Epithelial cell of esophagus (primary cell): ENCODE data around the gene HFM1.

Experiments
- DNase-seq: peaks from one replicate; pipeline ENCODE4 v3.0.0; 2010; ENCODE audit warnings: low read depth
- H3K4me3 ChIP-seq: 2 replicates; pipeline ENCODE4 v1.5.1; 2011; ENCODE audit warnings: mild to moderate bottlenecking, low read length, control low read depth
- TF ChIP-seq, protein P1 (sequence below): IDR thresholded peaks from 2 replicates; pipeline ENCODE4 v1.5.1; 2011; ENCODE audit warnings: low read depth, mild to moderate bottlenecking, low read length, control low read depth, inconsistent platforms; ENCODE audit not compliant: insufficient read depth; ENCODE audit errors: missing control alignments

HFM1 gene

DNA sequence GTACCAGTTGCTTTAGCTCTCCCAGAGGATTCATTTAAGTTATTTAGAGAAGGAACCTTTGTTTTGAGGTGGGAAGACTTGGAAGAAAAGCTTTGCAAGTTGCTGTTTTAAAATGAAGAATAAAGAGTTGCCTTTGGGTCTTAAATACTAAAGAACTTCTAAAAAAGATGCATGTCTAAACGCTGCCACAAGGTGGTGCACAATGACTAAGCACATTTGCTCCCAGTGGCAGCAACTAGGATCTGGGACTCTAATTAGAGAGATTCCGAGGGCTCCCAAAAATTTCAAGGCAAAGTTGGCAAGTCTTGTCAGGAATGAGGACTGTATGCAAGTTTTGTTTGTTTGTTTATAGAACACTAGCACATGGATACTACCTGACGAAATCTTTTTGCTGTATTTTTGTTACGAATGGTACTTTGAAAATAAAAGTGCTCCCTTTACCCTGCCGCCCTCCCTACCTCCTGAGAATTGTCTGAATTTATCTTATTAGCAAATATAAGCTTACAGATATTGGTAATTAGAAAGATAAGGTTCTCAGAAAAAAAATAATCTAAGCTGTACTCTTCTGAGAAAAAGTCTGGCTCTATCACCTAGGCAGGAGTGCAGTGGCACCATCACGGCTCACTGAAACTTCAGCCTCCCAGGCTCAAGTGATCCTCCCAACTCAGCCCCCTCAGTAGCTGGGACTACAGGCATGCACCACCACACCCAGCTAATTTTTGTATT is 121.8 kb downstream of the HFM1 start:
- DNase-seq = peak; percentile 76
- TF ChIP-seq, protein P1, sequence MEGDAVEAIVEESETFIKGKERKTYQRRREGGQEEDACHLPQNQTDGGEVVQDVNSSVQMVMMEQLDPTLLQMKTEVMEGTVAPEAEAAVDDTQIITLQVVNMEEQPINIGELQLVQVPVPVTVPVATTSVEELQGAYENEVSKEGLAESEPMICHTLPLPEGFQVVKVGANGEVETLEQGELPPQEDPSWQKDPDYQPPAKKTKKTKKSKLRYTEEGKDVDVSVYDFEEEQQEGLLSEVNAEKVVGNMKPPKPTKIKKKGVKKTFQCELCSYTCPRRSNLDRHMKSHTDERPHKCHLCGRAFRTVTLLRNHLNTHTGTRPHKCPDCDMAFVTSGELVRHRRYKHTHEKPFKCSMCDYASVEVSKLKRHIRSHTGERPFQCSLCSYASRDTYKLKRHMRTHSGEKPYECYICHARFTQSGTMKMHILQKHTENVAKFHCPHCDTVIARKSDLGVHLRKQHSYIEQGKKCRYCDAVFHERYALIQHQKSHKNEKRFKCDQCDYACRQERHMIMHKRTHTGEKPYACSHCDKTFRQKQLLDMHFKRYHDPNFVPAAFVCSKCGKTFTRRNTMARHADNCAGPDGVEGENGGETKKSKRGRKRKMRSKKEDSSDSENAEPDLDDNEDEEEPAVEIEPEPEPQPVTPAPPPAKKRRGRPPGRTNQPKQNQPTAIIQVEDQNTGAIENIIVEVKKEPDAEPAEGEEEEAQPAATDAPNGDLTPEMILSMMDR = peak; percentile 85
- no peak overlapping the region for H3K4me3 ChIP-seq

DNA sequence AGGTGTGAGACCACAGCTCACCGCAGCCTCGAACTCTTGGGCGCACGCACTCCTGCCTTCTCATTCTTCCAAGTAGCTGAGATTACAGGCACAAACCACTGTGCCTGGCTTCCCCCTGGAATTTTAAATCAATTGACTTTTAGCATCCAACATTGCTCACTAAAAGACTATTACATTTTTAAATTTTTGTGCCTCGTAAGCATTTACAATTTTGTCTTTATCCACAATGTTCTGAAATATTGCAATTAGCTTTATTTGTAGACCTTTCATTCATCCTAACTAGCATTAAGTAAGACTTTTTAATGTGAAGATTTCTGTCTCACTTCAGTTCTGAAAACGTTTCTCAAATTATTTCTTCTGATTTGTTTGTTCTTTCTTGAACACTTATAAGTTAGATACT is 122.9 kb downstream of the HFM1 start:
- TF ChIP-seq, protein P1 = no peak
- H3K4me3 ChIP-seq = no peak overlapping the region
- DNase-seq = no peak

DNA sequence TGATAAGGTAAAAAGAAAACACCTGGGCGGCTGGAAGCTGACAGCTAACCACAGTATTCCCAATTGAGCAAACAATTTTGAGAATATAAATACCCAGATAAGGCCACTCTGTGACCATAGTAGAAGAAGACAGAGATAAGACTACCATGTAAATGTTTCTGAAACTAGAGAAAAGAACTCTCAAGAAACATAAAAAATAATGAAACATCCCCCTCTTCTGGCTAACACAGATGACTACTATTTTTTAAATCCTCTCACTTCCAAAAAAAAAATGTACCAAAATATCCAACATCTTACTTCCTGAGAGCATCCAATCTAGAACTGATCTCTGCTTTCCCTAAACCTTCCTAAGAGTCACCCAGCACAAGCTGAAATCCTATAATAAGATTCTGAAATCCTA is 125.9 kb downstream of the HFM1 start:
- no peak overlapping the region for H3K4me3 ChIP-seq
- DNase-seq = peak; percentile 27
- TF ChIP-seq, protein P1 = peak; percentile 14

DNA sequence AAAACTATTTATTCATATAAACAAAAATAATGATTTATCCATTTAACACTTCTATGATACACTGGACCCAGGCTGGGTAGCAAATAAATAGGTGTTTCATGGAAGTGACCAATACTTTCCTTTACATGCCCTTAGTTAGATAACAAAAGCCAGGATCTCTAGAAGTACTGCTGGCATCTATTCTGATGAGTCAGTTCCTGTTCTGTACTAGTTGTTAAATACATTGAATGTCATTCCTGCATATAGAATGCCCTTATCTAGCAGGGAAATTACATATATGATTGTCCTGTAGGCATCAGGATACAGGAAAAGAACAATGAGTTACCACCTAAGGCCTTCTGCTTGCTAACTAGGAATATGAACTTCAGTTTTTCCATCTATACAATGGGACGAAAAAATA is 130.8 kb downstream of the HFM1 start:
- DNase-seq = peak; percentile 26
- H3K4me3 ChIP-seq = no peak overlapping the region
- TF ChIP-seq, protein P1 = no peak

DNA sequence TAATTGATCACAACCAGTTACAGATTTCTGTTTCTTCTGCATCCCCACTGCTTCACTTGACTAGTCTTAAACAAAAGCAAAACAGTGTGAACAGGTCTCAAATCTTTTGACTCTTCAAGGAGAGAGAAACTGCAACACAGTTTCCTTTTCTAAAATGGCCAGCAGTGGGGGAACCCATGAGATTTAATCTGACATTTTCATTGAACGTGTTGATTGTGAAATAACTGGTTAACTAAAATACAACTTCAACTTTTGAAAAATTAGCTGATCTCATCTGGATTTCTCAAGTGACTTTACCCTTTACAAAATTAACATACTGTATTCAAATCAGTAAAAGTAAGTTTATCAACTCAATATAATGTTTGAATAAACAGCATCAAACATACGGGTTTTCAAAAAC is 143.0 kb downstream of the HFM1 start:
- no peak for DNase-seq
- TF ChIP-seq, protein P1 = no peak
- no peak overlapping the region for H3K4me3 ChIP-seq

DNA sequence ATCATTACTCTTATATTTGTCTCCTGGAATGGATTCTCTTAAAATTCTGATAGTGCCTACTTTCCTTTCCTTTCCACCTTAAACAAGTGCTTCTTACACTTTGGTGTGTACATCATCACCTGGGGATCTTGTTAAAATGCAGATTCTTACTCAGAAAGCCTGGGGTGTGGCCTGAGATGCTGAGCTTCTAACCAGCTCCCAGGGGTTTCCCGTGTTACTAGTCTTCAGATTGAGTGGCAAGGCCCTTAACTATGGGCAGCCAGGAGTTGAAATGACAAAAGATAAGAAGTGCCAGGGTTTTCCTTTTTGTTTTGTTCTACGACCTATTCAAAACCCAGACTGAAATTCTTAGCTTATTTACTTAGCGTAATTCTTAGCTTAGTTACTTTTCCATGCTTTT is 159.2 kb downstream of the HFM1 start:
- TF ChIP-seq, protein P1 = no peak
- DNase-seq = no peak
- no peak overlapping the region for H3K4me3 ChIP-seq

DNA sequence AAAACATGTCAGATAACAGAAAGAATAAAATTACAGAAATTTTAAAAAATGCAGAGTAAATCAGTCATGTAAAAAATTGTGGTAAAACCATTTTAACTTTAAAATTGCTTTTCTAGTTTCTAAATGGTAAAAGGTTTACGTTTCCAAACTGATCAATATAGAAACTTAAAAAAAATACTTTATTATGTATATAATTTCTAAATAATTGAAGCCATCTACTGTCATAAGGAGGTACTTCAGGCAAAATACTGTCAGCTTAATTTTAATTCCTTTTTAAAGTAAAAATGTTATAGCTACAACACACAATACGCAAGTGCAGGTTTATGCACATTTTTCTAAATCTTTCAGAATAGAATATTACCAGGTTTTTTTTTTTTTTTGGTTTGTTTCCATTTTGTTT is 159.9 kb downstream of the HFM1 start:
- DNase-seq = no peak
- TF ChIP-seq, protein P1 = no peak
- no peak overlapping the region for H3K4me3 ChIP-seq
